WI38 (cell line): ENCODE measurements around the gene KCTD3.

ENCODE experiments used
- H3K4me3 ChIP-seq: 2 replicates; pipeline ENCODE4 v1.5.1; 2011; ENCODE audit warnings: low read depth, mild to moderate bottlenecking, control low read depth, low read length
- TF ChIP-seq, protein P1 (sequence below): IDR thresholded peaks from 2 replicates; pipeline ENCODE4 v1.5.1; 2012; ENCODE audit warnings: low read depth, mild to moderate bottlenecking, control low read depth, low read length

Gene KCTD3

DNA sequence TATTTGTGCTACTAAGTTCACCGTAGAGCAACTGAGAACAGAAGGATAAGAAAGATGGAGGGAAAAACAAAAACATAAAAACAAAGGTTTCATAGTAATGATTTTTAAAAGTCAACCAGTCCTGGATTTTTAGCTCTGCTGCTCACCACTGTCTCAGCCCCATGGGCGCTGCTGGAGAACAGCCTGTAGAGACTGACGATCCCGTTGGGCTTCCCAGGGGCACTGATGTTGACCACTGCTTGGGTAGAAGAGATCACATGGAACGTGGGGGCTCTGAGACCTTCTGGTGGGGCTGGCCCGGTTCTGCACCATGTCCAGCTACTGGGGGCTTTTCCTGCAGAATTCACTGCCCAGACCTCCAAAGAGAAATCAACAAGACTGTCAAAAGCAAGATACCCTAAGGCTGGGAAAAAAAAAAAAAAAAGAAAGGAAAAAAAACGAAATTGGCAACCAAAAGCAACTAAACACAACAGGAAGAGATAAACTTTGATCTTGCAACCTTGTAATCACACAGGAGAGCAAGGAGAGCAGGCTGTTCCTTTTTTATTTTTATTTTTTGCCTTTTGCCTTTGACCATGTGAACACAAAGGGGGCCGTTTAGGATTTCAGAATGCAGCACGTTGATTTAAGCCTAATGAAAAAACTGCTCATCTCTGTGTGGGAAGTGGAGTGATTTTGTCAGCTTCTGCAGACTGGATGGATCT is 83.5 kb downstream of the KCTD3 start:
- TF ChIP-seq, protein P1, sequence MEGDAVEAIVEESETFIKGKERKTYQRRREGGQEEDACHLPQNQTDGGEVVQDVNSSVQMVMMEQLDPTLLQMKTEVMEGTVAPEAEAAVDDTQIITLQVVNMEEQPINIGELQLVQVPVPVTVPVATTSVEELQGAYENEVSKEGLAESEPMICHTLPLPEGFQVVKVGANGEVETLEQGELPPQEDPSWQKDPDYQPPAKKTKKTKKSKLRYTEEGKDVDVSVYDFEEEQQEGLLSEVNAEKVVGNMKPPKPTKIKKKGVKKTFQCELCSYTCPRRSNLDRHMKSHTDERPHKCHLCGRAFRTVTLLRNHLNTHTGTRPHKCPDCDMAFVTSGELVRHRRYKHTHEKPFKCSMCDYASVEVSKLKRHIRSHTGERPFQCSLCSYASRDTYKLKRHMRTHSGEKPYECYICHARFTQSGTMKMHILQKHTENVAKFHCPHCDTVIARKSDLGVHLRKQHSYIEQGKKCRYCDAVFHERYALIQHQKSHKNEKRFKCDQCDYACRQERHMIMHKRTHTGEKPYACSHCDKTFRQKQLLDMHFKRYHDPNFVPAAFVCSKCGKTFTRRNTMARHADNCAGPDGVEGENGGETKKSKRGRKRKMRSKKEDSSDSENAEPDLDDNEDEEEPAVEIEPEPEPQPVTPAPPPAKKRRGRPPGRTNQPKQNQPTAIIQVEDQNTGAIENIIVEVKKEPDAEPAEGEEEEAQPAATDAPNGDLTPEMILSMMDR, result no peak
- no peak overlapping the region for H3K4me3 ChIP-seq

- TF ChIP-seq, protein P1, result no peak
- no peak overlapping the region for H3K4me3 ChIP-seq
These were observed 84.8 kb downstream of the KCTD3 start for GRCh38 chr1:215651867-215652266.

GRCh38 chr1:215652371-215652770 is 85.3 kb downstream of the KCTD3 start:
- no peak overlapping the region for H3K4me3 ChIP-seq
- TF ChIP-seq, protein P1, result no peak

GRCh38 chr1:215657047-215657446 is 89.9 kb downstream of the KCTD3 start:
- no peak overlapping the region for H3K4me3 ChIP-seq
- TF ChIP-seq, protein P1, result no peak

GRCh38 chr1:215660259-215660658 is 93.2 kb downstream of the KCTD3 start:
- H3K4me3 ChIP-seq, result no peak overlapping the region
- TF ChIP-seq, protein P1, result no peak

- no peak overlapping the region for H3K4me3 ChIP-seq
- TF ChIP-seq, protein P1, result no peak
These were observed 93.9 kb downstream of the KCTD3 start for GRCh38 chr1:215661033-215661432.

DNA sequence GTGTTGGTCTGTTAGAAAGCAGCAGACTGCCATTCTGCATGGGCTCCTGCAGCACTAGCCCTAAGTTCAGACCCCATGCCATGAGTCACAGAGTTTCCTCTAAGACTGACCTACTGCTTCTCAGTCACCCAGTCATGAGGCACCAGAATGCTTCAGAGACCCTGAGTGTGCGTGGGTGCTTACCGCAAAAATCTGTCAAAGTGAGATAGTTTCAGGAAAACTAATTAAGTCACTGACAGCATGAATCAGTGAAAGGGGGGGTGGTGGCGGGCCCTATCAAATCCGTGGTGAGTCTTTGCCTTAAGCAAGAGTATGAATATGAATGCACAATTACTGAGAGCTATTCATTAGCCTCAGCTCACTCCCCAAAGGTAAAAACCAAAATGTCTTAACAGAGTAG is 98.1 kb downstream of the KCTD3 start:
- no peak overlapping the region for H3K4me3 ChIP-seq
- TF ChIP-seq, protein P1, result no peak
